Measurements from ENCODE around the gene NGFR. TPM values are rescaled to one million over a fixed set of nuclear protein-coding genes. Genes with fewer than 3 reads are reported as not detected.

The NGFR gene
- total RNA-seq, 1 experiment from 2014 or later: 1.6 TPM

GRCh38 chr17:49548506-49549310 is 53.6 kb downstream of the NGFR start:
- DNase-seq (ENCODE audit: low read depth, low spot score) (no peak), ATAC-seq (peak; percentile 83)
- no peak for TF ChIP-seq REST (IDR thresholded peaks at IDR 0.05; ENCODE audit: insufficient read depth in 1 of 2, low read depth in 2 of 2, low read length in 1 of 2)
- no peak for TF ChIP-seq POLR2AphosphoS5 (IDR thresholded peaks at IDR 0.05; ENCODE audit: low read depth, low read length)
- peak; percentile 86 for TF ChIP-seq CTCF (IDR thresholded peaks at IDR 0.05)
- Histone ChIP-seq H3K27me3 (ENCODE audit: control insufficient read depth, insufficient read depth, low read length) (no peaks in the 10 kb centered on the region), H3K4me1 (ENCODE audit: control insufficient read depth, insufficient read depth, low read length) (no peaks in the 10 kb centered on the region), H3K27ac (ENCODE audit: low read length) (no peak overlapping the region), H3K36me3 (ENCODE audit: control insufficient read depth, insufficient read depth, low read length) (no peaks in the 10 kb centered on the region), H3K9me3 (ENCODE audit: control insufficient read depth, insufficient read depth, low read depth, low read length) (no peaks in the 10 kb centered on the region), H3K4me3 (ENCODE audit: low read depth in 2 of 2, low read length in 2 of 2) (no peak overlapping the region)
- in situ Hi-C loops (cut with HindIII; ENCODE audit: low pct_unique_long_range_greater_than_20kb, low sequenced_read_pairs) (no loop called here), intact Hi-C loops (cut with micrococcal nuclease; ENCODE audit: unreplicated experiment) (loop anchor here (5.0 kb wide), 1 partner anchor 941 kb away; no protein-coding TSS in a partner anchor)
- BruUV-seq (replicated peaks): no TSS peak
- ChIA-PET CTCF (interaction anchor here (0.5 kb wide), 1 partner anchor 234 kb away, joined by 7 read pairs; no protein-coding TSS in a partner anchor), POLR2A (no interaction called here)

GRCh38 chr17:49549311-49549605 is 54.2 kb downstream of the NGFR start:
- no peaks in the 10 kb centered on the region for H3K9me3 ChIP-seq (ENCODE audit: control insufficient read depth, insufficient read depth, low read depth, low read length)
- no peaks in the 10 kb centered on the region for H3K36me3 ChIP-seq (ENCODE audit: control insufficient read depth, insufficient read depth, low read length)
- POLR2A ChIA-PET: no interaction called here
- DNase-seq (ENCODE audit: low read depth, low spot score) (no peak), ATAC-seq (no peak)
- H3K4me1 ChIP-seq (ENCODE audit: control insufficient read depth, insufficient read depth, low read length): no peaks in the 10 kb centered on the region
- in situ Hi-C loops (cut with HindIII; ENCODE audit: low pct_unique_long_range_greater_than_20kb, low sequenced_read_pairs): no loop called here
- H3K27me3 ChIP-seq (ENCODE audit: control insufficient read depth, insufficient read depth, low read length): no peaks in the 10 kb centered on the region
- intact Hi-C loops (cut with micrococcal nuclease; ENCODE audit: unreplicated experiment): loop anchor here (5.0 kb wide), 1 partner anchor 942 kb away; no protein-coding TSS in a partner anchor
- no peak for TF ChIP-seq REST (IDR thresholded peaks at IDR 0.05; ENCODE audit: insufficient read depth in 1 of 2, low read depth in 2 of 2, low read length in 1 of 2)
- no peak for TF ChIP-seq CTCF (IDR thresholded peaks at IDR 0.05)
- no peak for TF ChIP-seq POLR2AphosphoS5 (IDR thresholded peaks at IDR 0.05; ENCODE audit: low read depth, low read length)
- TF ChIP-seq TCF7L2 (IDR thresholded peaks at IDR 0.05; ENCODE audit: low read depth, low read length): no peak
- TF ChIP-seq SIN3A (IDR thresholded peaks at IDR 0.05; ENCODE audit: borderline replicate concordance, insufficient read depth, low read depth, low read length): no peak
- no TSS peak for BruUV-seq (replicated peaks)
- CTCF ChIA-PET: no interaction called here
- H3K27ac ChIP-seq (ENCODE audit: low read length): no peak overlapping the region
- H3K4me3 ChIP-seq (ENCODE audit: low read depth in 2 of 2, low read length in 2 of 2): no peak overlapping the region
